Testis (tissue), 2 donors: ENCODE data around the gene BCOR.

Source experiments
- CTCF ChIP-seq, 3 experiments: fragments of 450-650 bp in 2 of 3; fragments of 200-600 bp in 1 of 3; sonication (generic) in 1 of 3; IDR thresholded peaks; one replicate each; pipeline ENCODE4 v1.5.1; 2016 to 2019; ENCODE audit warnings: antibody characterized with exemption in 3 of 3, mild to moderate bottlenecking in 2 of 3, moderate library complexity in 1 of 3
- POLR2A ChIP-seq: fragments of 450-650 bp; IDR thresholded peaks from one replicate; pipeline ENCODE4 v1.6.1; 2017; ENCODE audit warnings: antibody characterized with exemption, mild to moderate bottlenecking, moderate library complexity

GRCh38 chrX:40087425-40088298 lies 10.1 kb downstream of the BCOR start:
- TF ChIP-seq CTCF (IDR thresholded peaks at IDR 0.05), result no peak
- no peak for TF ChIP-seq POLR2A
